Suppressor macrophage (primary cell): ENCODE measurements around the gene HNF1A.
A peak's percentile ranks its signal among the peaks of the same experiment; 100 is the strongest.

Experiments
- DNase-seq, 4 experiments: peaks; one replicate each; pipeline ENCODE4 v3.0.0-alpha.2; 2020 to 2022

The HNF1A gene

GRCh38 chr12:120959111-120959878 lies 19.0 kb upstream of the HNF1A start:
- DNase-seq = no peak

- DNase-seq = no peak
Measured at GRCh38 chr12:120960657-120961056, 17.7 kb upstream of the HNF1A start.

GRCh38 chr12:120961604-120962531 lies 16.5 kb upstream of the HNF1A start:
- peak; percentile 48 to 85 (median 74) for DNase-seq

- peak; percentile 24 to 74 (median 44) for DNase-seq
Measured at GRCh38 chr12:120962532-120963020, 15.8 kb upstream of the HNF1A start.

GRCh38 chr12:120964298-120964697 lies 14.0 kb upstream of the HNF1A start:
- DNase-seq = no peak

GRCh38 chr12:120965534-120966091 lies 12.7 kb upstream of the HNF1A start:
- DNase-seq = no peak

- no peak for DNase-seq
Measured at GRCh38 chr12:120970310-120970709, 8.0 kb upstream of the HNF1A start.

- DNase-seq = peak; percentile 66 to 85 (median 78)
Measured at GRCh38 chr12:120971299-120972180, 6.8 kb upstream of the HNF1A start.

- DNase-seq = no peak
Measured at GRCh38 chr12:120972870-120973543, 5.3 kb upstream of the HNF1A start.

GRCh38 chr12:120977531-120978295 lies 630 bp upstream of the HNF1A start:
- no peak for DNase-seq

- no peak for DNase-seq
Measured at GRCh38 chr12:120979220-120979861, 998 bp downstream of the HNF1A start.

GRCh38 chr12:120979862-120980696 lies 1.7 kb downstream of the HNF1A start:
- no peak for DNase-seq

GRCh38 chr12:120980800-120981368 lies 2.5 kb downstream of the HNF1A start:
- DNase-seq = no peak

- no peak for DNase-seq
Measured at GRCh38 chr12:120981407-120981941, 3.1 kb downstream of the HNF1A start.

- DNase-seq = no peak
Measured at GRCh38 chr12:120982659-120983058, 4.3 kb downstream of the HNF1A start.

- no peak for DNase-seq
Measured at GRCh38 chr12:120983759-120984158, 5.4 kb downstream of the HNF1A start.

- DNase-seq = no peak
Measured at GRCh38 chr12:120984351-120984898, 6.1 kb downstream of the HNF1A start.

GRCh38 chr12:120988234-120988633 lies 9.9 kb downstream of the HNF1A start:
- DNase-seq = no peak
